ENCODE results near the gene VSIG10L2. TPM values are rescaled to one million over a fixed set of nuclear protein-coding genes. Genes with fewer than 3 reads are reported as not detected.

The VSIG10L2 gene
- total RNA-seq, 1 donor from 2014 or later, result not detected

DNA sequence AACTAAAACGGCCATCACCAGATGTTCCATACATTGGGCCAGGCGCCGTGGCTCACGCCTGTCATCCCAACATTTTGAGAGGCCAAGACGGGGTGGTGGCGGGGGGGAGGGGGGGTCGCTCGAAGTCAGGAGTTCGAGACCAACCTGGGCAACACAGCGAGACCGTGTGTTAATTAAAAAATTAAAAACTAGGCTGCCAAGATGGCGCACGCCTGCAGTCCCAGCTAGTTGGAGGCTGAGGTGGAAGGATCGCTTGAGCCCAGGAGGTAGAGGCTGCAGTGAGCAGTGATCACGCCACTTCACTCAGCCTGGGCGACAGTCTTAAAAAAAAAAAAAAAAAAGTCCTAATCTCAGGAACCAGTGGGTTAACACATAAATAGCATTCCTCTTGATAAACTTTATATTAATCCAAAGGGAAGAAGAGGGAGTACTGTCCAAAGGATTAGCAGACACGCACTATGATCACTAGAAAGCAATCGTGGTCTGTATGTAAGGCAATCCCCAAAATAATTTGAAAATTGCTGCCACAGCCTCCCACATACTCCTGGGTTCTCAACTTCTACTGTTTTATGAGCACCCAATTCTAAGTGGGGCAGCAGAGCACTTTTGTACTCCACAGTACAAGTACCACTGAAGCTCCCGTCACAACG lies 43.4 kb upstream of the VSIG10L2 start:
- Histone ChIP-seq H3K79me2 (ENCODE audit: insufficient read depth, low read length) (peaks cover 45% of the 10 kb centered on the region), H3K36me3 (ENCODE audit: insufficient read depth, low read length) (peaks cover 8% of the 10 kb centered on the region), H3K9me3 (ENCODE audit: insufficient read depth, low read depth, low read length) (no peaks in the 10 kb centered on the region), H2AFZ (ENCODE audit: low read depth, low read length) (peak overlapping the region; percentile 95), H3K4me1 (ENCODE audit: insufficient read depth, low read length) (peaks cover 9% of the 10 kb centered on the region), H3K4me3 (ENCODE audit: insufficient read depth, low read depth, low read length) (peak overlapping the region; percentile 98), H4K20me1 (ENCODE audit: insufficient read depth, low read length) (peaks cover 22% of the 10 kb centered on the region), H3K27me3 (ENCODE audit: insufficient read depth, low read length) (peaks cover 14% of the 10 kb centered on the region), H3K9ac (ENCODE audit: low read length) (peak overlapping the region; percentile 87), H3K27ac (ENCODE audit: low read depth, low read length) (peak overlapping the region; percentile 47), H3K4me2 (ENCODE audit: low read length) (peak overlapping the region; percentile 86)
- H3K9me3 Mint-ChIP-seq (ENCODE audit: unreplicated experiment), result peaks cover 3% of the 10 kb centered on the region
- DNase-seq (ENCODE audit: low read depth) (no peak), FAIRE-seq (no peak)
- H3K36me3 Mint-ChIP-seq (ENCODE audit: low read depth, unreplicated experiment), result peaks cover 6% of the 10 kb centered on the region
- no peak for TF ChIP-seq EZH2 (IDR thresholded peaks at IDR 0.05; ENCODE audit: insufficient read depth, low read length)
- TF ChIP-seq, protein P1, sequence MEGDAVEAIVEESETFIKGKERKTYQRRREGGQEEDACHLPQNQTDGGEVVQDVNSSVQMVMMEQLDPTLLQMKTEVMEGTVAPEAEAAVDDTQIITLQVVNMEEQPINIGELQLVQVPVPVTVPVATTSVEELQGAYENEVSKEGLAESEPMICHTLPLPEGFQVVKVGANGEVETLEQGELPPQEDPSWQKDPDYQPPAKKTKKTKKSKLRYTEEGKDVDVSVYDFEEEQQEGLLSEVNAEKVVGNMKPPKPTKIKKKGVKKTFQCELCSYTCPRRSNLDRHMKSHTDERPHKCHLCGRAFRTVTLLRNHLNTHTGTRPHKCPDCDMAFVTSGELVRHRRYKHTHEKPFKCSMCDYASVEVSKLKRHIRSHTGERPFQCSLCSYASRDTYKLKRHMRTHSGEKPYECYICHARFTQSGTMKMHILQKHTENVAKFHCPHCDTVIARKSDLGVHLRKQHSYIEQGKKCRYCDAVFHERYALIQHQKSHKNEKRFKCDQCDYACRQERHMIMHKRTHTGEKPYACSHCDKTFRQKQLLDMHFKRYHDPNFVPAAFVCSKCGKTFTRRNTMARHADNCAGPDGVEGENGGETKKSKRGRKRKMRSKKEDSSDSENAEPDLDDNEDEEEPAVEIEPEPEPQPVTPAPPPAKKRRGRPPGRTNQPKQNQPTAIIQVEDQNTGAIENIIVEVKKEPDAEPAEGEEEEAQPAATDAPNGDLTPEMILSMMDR (IDR thresholded peaks at IDR 0.05; ENCODE audit: insufficient read depth, low read depth, low read length), result no peak
- peak overlapping the region; percentile 89 for H3K27ac Mint-ChIP-seq (ENCODE audit: unreplicated experiment)
- H3K27me3 Mint-ChIP-seq (ENCODE audit: low read depth, unreplicated experiment), result peaks cover 16% of the 10 kb centered on the region
- H3K4me1 Mint-ChIP-seq (ENCODE audit: low read depth, unreplicated experiment), result peaks cover 5% of the 10 kb centered on the region
- H3K4me3 Mint-ChIP-seq (ENCODE audit: unreplicated experiment), result peak overlapping the region; percentile 97

GRCh38 chr11:125902927-125903710 lies 42.7 kb upstream of the VSIG10L2 start, which contains the start of gene PUS3:
PUS3 (minus strand) TSS chr11:125903206; CDS start chr11:125896284, 6,922 bp downstream.
- Mint-ChIP-seq H3K27ac (ENCODE audit: unreplicated experiment) (peak within 1 kb of the TSS; percentile 89), H3K4me3 (ENCODE audit: unreplicated experiment) (peak within 1 kb of the TSS; percentile 97), H3K4me1 (ENCODE audit: low read depth, unreplicated experiment) (peaks cover 5% of the 10 kb centered on the region), H3K27me3 (ENCODE audit: low read depth, unreplicated experiment) (peaks cover 16% of the 10 kb centered on the region), H3K9me3 (ENCODE audit: unreplicated experiment) (peaks cover 3% of the 10 kb centered on the region), H3K36me3 (ENCODE audit: low read depth, unreplicated experiment) (peaks cover 6% of the 10 kb centered on the region)
- Histone ChIP-seq H3K4me2 (ENCODE audit: low read length) (peak within 1 kb of the TSS; percentile 86), H3K4me1 (ENCODE audit: insufficient read depth, low read length) (peaks cover 9% of the 10 kb centered on the region), H3K4me3 (ENCODE audit: insufficient read depth, low read depth, low read length) (peak within 1 kb of the TSS; percentile 98), H3K27me3 (ENCODE audit: insufficient read depth, low read length) (peaks cover 14% of the 10 kb centered on the region), H4K20me1 (ENCODE audit: insufficient read depth, low read length) (peaks cover 18% of the 10 kb centered on the region), H3K79me2 (ENCODE audit: insufficient read depth, low read length) (peaks cover 38% of the 10 kb centered on the region), H3K9me3 (ENCODE audit: insufficient read depth, low read depth, low read length) (no peaks in the 10 kb centered on the region), H3K9ac (ENCODE audit: low read length) (peak within 1 kb of the TSS; percentile 87), H3K36me3 (ENCODE audit: insufficient read depth, low read length) (peaks cover 8% of the 10 kb centered on the region), H3K27ac (ENCODE audit: low read depth, low read length) (peak within 1 kb of the TSS; percentile 47), H2AFZ (ENCODE audit: low read depth, low read length) (peak within 1 kb of the TSS; percentile 95)
- TF ChIP-seq EZH2 (IDR thresholded peaks at IDR 0.05; ENCODE audit: insufficient read depth, low read length), result no peak
- TF ChIP-seq, protein P1 (IDR thresholded peaks at IDR 0.05; ENCODE audit: insufficient read depth, low read depth, low read length), result no peak
- DNase-seq (ENCODE audit: low read depth), result peak; percentile 63
- FAIRE-seq, result no peak

Measured in astrocyte (in vitro differentiated cells and primary cell).